SIG-M5 (cell line): ENCODE results near the gene STRBP.

Experiments used
- DNase-seq: peaks from one replicate; lab custom pipeline; 2025; lab: John Stamatoyannopoulos, UW

The STRBP gene

DNA sequence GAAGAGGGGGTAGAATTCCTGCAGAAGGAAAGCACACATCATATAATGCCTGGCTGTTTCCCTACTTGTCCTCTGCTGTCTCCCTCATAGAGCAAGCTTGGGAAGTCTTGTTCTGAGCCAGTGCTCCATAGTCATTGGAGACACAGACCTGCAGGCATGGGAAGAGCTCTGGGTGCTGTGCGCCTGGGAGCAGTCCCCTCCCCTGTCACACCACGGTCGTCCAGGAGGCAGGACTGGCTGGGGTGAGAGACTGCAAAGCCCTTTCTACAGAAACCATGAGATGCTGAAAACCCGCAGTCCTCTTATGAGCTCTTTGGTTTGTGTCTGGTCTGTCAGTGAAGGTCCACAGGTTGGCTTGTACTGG is 170.3 kb downstream of the STRBP start:
- no peak for DNase-seq

DNA sequence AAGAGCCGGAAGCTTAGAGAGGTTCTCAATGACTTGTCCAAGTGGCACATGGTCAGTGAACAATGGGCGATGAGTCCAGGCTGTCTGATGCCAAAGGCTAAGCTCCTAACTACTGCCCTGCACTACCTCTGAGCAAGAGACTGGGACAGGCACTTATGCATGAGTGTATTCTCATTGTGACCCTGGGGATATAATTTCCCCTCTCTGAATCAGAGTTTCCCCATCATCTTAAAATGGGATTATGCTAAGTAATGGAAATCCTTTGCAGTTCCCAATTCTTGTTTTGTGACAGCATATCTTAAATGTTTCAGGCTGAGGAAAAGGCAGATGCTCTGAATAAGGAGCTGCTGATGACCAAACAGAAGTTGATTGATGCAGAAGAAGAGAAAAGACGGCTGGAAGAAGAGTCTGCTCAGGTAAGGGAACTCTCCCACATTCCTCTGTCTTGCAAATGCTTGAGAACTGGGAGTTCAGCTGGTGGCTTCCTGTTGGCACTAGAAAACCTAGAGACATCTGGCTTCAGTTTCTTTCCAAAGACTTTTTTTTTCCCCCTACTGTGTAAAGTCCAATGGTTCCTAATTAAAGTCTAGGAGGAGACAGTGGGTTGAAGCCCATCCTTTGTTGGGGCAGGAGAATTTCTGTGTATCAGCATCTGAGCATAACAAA is 170.8 kb downstream of the STRBP start:
- DNase-seq, result no peak

DNA sequence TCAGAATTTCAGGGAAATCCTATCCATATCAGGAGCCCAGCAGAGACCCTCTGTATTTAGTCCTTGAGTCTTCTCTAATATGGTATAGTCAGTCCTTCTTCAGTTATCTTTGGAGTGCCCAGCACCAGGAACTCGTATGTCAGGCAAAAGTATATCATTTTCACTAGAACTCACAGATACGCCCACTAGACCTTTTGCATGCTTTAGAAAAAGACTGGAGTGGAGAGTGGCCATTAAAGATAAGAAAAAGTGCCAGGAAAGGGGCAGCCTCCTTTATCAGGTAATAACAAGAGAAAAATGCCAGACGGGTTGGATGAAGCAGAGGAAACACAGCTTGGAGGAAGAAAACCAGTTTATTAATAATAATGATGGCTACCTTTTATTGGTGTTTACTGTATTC is 171.4 kb downstream of the STRBP start:
- no peak for DNase-seq

DNA sequence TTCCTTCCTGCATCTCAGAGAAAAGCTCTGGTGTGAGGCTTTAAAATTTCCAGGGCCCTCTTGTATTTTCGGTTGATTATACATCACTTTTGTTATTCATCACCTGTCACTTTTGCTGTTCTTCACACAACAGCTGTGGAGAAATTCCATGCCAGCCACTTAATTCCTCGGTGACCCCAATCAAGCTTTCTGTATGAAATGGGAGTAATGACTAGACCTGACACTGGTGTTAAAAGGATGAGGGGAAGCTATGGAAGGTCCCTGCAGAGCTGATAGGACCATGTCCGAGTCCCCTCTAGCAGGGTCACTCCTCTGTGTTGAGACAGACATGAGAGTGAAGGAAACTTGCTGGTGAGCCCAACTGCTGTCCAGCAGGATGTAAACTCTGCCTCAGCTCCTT is 175.2 kb downstream of the STRBP start:
- DNase-seq, result no peak

DNA sequence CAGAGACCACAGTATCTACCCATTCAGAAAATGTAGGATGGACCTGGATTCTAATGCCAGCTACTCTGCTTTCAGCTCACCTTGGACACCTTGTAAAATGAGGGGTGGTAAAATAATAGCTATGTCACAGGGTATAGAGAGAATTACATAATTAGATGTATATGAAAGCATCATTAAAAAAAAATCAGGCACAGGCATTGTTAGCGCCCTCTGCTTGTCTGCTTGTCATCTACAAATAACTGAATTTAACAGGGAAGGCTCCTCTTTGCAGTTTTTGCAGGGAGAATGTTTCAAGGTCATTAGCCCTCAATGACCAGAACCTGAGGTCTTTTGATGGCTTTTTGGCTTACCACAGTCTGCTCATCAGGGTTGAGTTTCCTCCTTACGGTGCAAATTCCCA is 176.9 kb downstream of the STRBP start:
- DNase-seq, result no peak

DNA sequence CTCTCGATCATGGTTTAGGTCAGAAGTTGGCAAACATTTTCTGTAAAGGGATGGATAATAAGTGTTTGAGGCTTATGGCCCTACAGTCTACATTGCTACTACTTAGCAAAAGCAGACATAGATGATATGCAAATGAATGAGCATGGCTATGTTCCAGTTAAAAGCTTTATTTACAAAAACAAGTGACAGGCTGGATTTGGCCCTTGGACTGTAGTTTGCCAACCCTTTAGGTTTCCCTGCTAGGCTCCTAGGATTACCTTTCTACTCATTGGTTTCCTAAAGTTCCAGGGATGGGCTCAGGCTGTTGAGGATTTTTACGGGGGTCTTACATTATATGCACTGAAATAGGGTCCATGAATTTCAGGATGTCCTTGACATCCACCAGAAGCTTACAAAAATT is 177.4 kb downstream of the STRBP start:
- DNase-seq, result no peak

DNA sequence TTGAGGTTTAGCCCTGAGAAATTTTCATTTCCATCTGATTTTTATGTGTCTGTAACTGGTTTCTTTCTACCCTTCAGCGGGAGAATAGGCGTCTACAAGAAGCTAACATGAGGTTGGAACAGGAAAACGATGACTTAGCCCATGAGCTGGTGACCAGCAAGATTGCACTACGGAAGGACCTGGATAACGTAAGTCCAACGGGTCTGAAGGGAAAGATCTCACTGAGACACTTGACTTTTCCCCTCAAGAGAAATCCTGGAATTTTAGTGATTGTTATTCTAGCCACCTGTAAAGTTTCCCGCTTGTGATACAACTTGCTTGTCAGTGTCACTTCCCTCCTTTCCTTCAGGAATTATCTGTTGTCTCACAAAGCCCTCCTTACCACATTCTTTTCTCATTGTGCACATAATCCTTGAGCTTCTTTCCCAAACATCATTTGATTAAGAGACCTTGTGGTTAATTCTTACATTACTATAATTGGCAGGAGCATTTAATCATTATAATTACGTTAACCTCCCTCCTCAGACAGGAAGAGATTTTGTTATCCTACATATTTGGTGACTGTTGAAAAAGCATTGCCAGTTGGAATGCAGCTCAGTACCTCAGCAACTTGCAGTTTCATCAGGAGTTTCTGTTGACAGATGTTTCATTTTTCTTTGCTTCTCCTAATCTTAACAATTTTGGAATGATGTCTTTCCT is 178.0 kb downstream of the STRBP start:
- no peak for DNase-seq

DNA sequence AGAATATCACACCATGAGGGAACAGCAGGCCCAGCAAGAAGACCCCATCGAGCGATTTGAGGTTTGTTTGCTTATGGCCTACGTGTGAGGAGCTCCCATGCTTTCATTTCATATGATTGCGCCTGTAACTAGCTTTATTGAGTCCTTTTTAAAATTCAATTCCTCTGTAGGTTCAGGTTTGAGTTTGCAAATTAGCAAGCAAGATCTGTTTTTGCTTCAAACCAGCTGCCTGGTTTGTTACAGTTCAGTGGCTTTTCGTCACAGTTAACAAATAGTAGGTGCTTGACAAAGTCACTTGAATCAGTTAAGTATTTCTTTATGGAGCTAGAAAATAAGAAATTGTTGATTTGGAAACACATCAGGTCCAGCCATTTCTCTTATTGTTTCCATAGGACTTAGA is 178.6 kb downstream of the STRBP start:
- DNase-seq, result no peak

DNA sequence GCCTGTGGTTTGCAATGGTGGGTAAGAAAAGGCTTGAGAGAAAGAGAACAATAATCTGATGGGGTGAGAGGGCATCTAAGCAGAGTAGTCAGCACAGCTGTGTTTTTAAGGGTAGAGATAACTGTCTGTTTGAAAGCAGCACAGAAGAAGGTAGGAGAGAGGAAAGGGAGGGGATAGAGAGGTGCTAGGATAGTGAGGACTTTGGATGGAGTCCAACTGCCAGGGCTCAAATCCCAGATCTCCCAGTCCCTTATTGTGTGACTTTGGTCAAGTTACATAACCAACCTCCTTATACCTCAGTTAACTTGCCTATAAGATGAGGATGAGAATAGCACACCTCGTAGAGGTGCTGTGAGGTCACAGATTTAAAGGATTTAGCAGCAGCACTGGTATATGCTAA is 179.3 kb downstream of the STRBP start:
- no peak for DNase-seq

DNA sequence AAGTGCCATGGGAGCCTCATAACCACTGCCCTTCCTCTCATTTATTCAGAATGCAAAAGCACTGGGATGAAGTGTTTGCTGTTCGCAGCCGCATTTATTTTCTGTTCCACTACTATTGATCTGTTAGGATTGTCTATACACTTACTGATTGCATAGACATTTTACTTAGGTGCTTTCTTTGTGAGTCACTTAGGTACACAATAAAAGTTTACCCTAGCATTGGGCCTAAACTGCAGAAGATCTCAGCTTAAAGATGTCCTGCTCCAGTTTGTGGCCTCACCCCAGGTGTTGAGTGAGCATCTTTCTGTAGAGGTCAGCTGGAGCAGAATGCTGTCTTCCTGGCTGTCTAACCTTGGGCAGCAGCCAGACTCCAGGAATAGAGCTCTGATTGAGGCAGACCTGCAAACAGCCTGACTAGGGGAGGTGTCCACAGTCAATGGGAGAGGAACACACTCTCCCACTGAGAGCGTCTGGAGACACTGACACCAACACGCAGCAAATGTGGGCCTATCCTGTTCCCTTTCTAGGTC is 181.0 kb downstream of the STRBP start:
- no peak for DNase-seq

DNA sequence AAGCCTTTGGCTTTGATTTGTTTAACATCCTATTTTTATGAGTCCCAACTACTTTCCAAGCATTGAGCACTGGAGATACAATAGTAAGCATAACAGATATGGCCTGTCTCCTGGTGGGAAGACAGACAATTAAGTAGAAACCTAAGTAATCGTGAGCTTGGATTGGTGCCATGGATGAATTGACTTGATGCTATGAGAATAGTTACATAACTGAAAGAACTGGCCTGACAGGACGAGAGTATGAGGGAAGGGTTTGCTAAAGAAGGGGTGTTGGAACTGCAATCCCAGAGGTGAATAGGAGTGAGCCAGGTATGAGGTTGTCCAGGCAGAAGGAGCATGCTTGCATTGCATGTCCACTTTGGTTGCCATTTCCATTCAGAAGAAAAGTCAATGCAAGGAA is 182.5 kb downstream of the STRBP start:
- DNase-seq, result no peak

DNA sequence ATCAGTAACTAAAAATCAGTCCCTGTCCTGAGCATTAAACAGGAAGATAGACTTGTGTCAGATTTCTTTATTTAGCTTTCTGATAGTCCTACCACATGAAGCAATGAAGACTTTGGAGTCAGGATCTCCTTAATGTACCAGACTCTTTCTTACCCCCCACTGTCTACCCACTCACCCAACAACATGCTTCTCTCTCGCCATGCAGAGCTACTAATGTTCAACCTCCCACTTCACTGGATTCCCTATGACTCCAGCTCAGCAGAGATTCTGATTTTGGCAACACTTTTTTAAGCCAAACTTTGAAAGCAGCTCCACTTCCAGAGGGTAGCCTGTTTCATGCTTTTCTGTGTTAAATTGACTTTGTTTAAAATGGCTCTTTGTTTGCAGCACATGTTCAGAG is 184.1 kb downstream of the STRBP start:
- DNase-seq, result no peak

DNA sequence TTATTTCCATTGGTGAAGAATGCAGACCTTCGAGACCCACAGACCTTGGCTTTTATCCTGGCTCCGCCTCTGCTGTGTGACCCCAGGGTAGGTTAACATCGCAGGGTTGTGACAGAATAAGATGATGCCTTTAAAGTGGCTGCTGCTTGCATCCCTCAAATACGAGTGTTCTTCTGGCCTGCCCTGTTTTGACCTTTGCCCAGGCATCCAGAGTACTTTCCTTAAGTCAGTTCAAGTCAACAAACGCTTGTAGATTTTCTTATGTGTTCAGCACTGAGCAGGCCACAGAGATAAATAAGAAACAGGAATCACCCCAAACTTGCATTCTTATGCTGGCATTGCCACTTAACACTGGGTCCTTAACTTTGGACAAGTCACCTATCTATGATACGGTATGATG is 184.7 kb downstream of the STRBP start:
- DNase-seq, result no peak

DNA sequence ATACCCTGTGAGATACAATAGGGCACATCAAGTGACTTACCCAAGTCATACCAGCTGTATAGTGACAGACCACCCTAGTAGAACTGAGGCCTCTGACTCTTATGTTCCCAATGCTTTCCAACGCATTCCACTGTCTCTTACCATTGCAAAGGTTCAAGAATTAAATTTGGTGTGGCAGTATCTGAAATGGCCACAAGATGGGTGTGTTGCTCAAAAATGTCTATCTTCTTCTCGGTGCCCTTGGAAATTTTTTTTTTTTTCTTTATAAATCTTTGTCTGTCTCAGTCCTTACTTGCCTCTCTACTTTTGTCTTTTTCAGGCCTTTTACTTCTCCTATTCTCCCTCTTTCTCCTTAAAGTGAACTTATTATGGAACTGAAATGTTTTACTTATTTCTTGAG is 186.6 kb downstream of the STRBP start:
- no peak for DNase-seq

DNA sequence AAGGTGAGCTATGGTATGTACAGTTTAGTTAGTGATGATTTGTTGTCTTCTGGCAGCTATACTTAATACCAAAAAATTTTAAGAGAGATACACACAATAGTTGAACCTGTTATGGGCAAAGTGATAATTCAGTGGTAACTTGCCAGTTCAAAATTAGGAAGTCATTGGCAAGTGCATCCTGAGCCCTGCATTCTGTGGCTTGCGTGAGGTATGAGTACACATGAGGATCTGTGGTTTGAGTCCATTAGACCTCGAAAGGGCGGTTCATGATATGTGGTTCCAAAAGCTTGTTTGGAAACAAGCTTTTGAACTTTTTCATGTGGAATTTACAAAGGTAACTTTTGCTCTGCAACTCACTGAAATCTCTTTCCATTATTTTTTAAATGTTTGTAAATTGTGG is 187.9 kb downstream of the STRBP start:
- no peak for DNase-seq

DNA sequence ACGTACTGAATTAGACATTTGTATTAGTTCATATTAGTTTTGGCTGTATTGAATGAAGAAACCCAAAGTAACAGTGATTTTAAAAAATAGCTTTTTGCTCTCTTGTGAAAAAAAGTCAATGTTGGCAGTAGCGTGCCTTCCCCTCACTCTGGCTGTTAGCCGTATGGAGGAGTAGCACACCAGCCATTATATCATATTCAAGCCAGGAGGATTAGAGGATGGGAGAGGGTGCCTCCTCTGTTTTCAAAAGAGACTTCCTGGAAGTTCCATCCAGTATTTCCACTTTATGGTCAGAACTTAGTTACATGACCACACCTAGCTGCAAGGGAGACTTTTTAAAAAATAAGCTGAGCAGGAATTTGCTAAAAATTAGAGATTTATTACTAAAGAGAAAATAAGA is 193.8 kb downstream of the STRBP start:
- no peak for DNase-seq

DNA sequence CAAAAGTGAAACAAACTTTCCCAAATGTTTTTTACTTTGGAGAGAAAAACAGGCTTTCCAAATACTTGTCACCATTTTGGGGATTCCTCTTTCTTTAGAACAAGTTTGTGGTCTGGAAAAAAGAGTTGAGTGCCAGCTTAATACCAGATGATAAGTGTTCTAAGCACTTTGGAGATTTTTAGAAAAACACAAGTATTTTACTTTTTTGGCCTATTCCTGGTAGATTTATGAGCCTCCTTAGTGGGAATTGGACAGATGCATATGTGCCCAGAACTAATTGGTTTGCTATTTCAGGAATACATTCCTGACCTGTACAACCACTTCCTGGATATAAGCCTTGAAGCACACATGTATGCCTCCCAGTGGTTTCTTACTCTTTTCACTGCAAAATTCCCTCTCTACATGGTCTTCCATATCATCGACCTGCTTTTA is 194.4 kb downstream of the STRBP start:
- DNase-seq, result no peak

DNA sequence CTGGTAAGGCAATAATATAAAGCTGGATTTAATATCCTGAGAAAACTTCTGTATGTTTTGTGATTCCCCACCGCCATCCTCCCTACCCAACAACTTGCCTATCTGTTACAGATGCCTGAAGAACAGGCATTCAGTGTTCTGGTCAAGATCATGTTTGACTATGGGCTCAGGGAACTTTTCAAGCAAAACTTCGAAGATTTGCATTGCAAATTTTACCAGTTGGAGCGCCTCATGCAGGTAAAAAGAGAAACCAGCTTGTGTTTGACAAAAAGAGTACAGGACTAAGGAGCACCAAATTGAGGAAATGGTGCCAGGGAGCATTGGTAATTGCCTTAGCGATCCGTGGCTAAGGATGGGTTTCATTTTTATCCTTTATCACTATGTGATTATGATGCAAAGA is 194.9 kb downstream of the STRBP start:
- DNase-seq, result no peak

DNA sequence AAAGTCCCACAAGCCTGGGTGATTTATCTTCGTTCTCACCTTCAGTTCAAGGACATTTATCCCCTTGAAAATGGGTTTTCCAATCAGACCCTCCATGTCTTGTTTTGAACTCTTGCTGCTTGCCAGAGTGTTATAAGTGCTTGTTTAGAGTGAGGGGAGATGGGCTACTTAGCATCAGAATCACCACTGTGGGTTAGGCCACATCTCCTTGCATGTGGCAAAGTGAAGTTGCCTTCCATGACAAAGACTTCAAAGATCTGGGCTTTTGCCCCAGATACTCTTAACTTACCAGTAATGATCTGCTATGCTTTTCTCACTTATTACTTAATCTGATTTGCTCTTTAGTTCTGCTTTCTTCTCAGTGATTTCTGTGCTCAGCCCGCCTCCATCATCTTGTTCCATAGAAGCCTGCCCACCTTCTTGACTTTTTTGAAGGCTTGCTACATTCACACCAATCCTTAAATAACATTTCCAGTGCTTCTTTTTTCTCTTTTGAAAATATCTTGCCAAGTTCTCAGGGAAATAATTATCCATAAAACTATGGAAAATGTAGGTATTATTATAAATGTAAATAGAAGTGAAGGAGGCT is 195.9 kb downstream of the STRBP start:
- no peak for DNase-seq
